Keratinocyte (primary cell): Measurements from ENCODE around the gene GPR157.
"Not testable (repeated sequence)": the region's sequence is repeated elsewhere in the genome, so short reads cannot be mapped to it uniquely, and the experiment has no call there.

Source experiments
- EZH2 ChIP-seq: IDR thresholded peaks from one replicate; pipeline ENCODE4 v1.6.1; 2012; ENCODE audit warnings: inconsistent platforms, mild to moderate bottlenecking, low read length, moderate library complexity
- TF ChIP-seq, protein P1 (sequence below), 3 experiments: IDR thresholded peaks in 1 of 3; conservative IDR thresholded peaks in 1 of 3; optimal IDR thresholded peaks in 1 of 3; 2 replicates in 2 of 3; 3 replicates in 1 of 3; pipeline versions ENCODE3 to v1.5.1; 2011; ENCODE audit warnings: low read length in 3 of 3, mild to moderate bottlenecking in 3 of 3, moderate library complexity in 2 of 3, control low read depth in 1 of 3, inconsistent platforms in 1 of 3; ENCODE audit not compliant: insufficient read depth in 2 of 3; ENCODE audit errors: extremely low read depth in 1 of 3

DNA sequence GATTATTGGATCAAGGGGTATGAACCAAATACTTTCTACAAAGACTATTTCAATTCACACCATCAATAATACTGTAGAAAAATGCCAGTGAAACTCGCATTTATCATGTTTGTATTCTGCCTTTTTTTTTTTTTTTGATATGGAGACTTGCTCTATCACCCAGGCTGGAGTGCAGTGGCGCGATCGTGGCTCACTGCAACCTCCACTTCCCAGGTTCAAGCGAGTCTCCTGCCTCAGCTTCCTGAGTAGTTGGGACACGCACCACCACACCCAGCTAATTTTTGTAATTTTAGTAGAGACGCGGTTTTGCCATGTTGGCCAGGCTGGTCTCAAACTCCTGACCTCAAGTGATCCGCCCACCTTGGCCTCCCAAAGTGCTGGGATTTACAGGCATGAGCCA is 3.1 kb downstream of the GPR157 start:
- TF ChIP-seq, protein P1, sequence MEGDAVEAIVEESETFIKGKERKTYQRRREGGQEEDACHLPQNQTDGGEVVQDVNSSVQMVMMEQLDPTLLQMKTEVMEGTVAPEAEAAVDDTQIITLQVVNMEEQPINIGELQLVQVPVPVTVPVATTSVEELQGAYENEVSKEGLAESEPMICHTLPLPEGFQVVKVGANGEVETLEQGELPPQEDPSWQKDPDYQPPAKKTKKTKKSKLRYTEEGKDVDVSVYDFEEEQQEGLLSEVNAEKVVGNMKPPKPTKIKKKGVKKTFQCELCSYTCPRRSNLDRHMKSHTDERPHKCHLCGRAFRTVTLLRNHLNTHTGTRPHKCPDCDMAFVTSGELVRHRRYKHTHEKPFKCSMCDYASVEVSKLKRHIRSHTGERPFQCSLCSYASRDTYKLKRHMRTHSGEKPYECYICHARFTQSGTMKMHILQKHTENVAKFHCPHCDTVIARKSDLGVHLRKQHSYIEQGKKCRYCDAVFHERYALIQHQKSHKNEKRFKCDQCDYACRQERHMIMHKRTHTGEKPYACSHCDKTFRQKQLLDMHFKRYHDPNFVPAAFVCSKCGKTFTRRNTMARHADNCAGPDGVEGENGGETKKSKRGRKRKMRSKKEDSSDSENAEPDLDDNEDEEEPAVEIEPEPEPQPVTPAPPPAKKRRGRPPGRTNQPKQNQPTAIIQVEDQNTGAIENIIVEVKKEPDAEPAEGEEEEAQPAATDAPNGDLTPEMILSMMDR (optimal IDR thresholded peaks at IDR 0.05 in 1 of 3, IDR thresholded peaks at IDR 0.05 in 1 of 3, conservative IDR thresholded peaks at IDR 0.05 in 1 of 3; ENCODE audit: extremely low read depth in 1 of 3, insufficient read depth in 2 of 3, low read length in 3 of 3), result not testable (repeated sequence)
- not testable (repeated sequence) for TF ChIP-seq EZH2
